ENCODE data around the gene GJA5. TPM values are rescaled to one million over a fixed set of nuclear protein-coding genes. Genes with fewer than 3 reads are reported as not detected.

Gene GJA5
- total and polyA plus RNA-seq, 7 donors: 1.2 to 10.8 (median 3.1) TPM; not detected in 1

- WGBS, 2 donors: 38 to 39% methylated on average over 4 of the region's 4 CpGs
- intact Hi-C loops (cut with DNase I): no loop called here
- no peak for TF ChIP-seq POLR2A (IDR thresholded peaks at IDR 0.05)
- TF ChIP-seq POLR2AphosphoS5 (IDR thresholded peaks at IDR 0.05): no peak
- no peak for TF ChIP-seq CTCF (IDR thresholded peaks at IDR 0.05)
- TF ChIP-seq EP300 (IDR thresholded peaks at IDR 0.05): no peak
- H3K9me3 ChIP-seq: no peaks in the 10 kb centered on the region
- no peaks in the 10 kb centered on the region for H3K36me3 ChIP-seq
- no peaks in the 10 kb centered on the region for H3K27me3 ChIP-seq
- no peak overlapping the region for H3K27ac ChIP-seq
- no peak for DNase-seq
- no peaks in the 10 kb centered on the region for H3K4me1 ChIP-seq
- no peak overlapping the region for H3K4me3 ChIP-seq
Measured at GRCh38 chr1:147717706-147718097, 42.7 kb downstream of the GJA5 start.

DNA sequence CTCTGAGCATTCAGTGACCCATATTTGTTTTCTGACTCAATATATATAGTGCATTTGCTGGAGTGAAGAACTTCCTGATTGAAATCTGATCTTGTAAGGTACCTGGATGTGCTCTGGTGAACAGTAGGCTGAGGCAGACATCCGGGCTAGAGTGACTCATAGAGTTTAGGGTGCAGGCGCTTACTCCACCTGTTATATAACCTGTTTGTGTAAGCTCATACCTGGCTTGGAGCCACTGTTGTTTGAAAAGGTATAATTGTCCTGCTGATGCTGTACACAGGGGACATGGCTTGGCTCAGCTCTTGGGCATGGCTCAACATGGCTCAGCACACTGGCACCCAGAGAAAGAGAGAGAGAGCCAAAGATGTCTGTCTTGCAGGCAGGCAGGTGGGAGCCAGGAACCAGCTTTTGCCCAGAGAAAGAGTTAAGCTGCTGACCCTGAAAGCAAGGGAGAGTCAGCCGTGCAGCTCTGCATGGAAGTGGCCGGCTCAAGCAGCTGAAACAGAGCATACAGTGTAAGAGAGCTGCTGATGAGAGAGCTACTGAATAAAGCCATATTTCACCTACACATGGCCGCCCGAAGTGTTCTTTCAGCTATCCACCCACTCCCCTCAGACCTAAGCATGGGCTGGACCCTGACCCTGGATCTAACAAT is 43.2 kb downstream of the GJA5 start:
- intact Hi-C loops (cut with DNase I): no loop called here
- H3K4me1 ChIP-seq: no peaks in the 10 kb centered on the region
- no peaks in the 10 kb centered on the region for H3K27me3 ChIP-seq
- no peak for TF ChIP-seq EP300 (IDR thresholded peaks at IDR 0.05)
- no peak for TF ChIP-seq CTCF (IDR thresholded peaks at IDR 0.05)
- TF ChIP-seq POLR2A (IDR thresholded peaks at IDR 0.05): no peak
- TF ChIP-seq POLR2AphosphoS5 (IDR thresholded peaks at IDR 0.05): no peak
- H3K9me3 ChIP-seq: no peaks in the 10 kb centered on the region
- 57 to 80% methylated on average over 6 of the region's 6 CpGs for WGBS, 2 donors
- no peak overlapping the region for H3K4me3 ChIP-seq
- no peaks in the 10 kb centered on the region for H3K36me3 ChIP-seq
- H3K27ac ChIP-seq: no peak overlapping the region
- no peak for DNase-seq

GRCh38 chr1:147712605-147713004 is 47.8 kb downstream of the GJA5 start:
- H3K4me3 ChIP-seq: no peak overlapping the region
- H3K9me3 ChIP-seq: no peaks in the 10 kb centered on the region
- TF ChIP-seq POLR2AphosphoS5 (IDR thresholded peaks at IDR 0.05) (no peak), EP300 (IDR thresholded peaks at IDR 0.05) (no peak)
- H3K36me3 ChIP-seq: no peaks in the 10 kb centered on the region
- no peaks in the 10 kb centered on the region for H3K27me3 ChIP-seq
- no peaks in the 10 kb centered on the region for H3K4me1 ChIP-seq
- no peak overlapping the region for H3K27ac ChIP-seq
- no peak for DNase-seq
- intact Hi-C loops (cut with DNase I): no loop called here

Other genes starting within 250 kb of the GJA5 start
- gene BCL9, start 219.1 kb downstream of the GJA5 start, total RNA-seq: 10 to 100 TPM; 12.8 to 21.9 (median 15.4) TPM
- 10 to 100 TPM in 1 of 3 donors, 1 to 10 TPM in 2; 2.5 to 12.0 (median 3.0) TPM for gene BCL9, start 219.1 kb downstream of the GJA5 start, polyA plus RNA-seq
- 10 to 100 TPM in 3 of 4 donors, 1 to 10 TPM in 1; 7.1 to 27.8 (median 16.7) TPM for gene ACP6, start 90.1 kb downstream of the GJA5 start, total RNA-seq
- gene ACP6, start 90.1 kb downstream of the GJA5 start, polyA plus RNA-seq: 10 to 100 TPM in 1 of 3 donors, 1 to 10 TPM in 2; 3.5 to 15.3 (median 5.4) TPM
- not detected for gene GJA8, start 142.2 kb upstream of the GJA5 start, total RNA-seq
- not detected for gene GJA8, start 142.2 kb upstream of the GJA5 start, polyA plus RNA-seq
- gene GPR89B, start 167.8 kb upstream of the GJA5 start, total RNA-seq: 10 to 100 TPM in 3 of 4 donors, 1 to 10 TPM in 1; 7.5 to 26.3 (median 14.8) TPM
- gene GPR89B, start 167.8 kb upstream of the GJA5 start, polyA plus RNA-seq: 1 to 10 TPM in 2 of 3 donors, under 1 TPM in 1; 0.60 to 9.9 (median 1.8) TPM